Effector CD4-positive, alpha-beta T cell (primary cell): ENCODE results near the gene CCNF.

Experiments used
- DNase-seq: peaks from one replicate; pipeline ENCODE4 v3.0.0-alpha.2; 2020

Gene CCNF

GRCh38 chr16:2507665-2508064 lies 78.4 kb downstream of the CCNF start:
- no peak for DNase-seq
